Hepatocyte (in vitro differentiated cells): ENCODE results near the gene PRLH. TPM values are rescaled to one million over a fixed set of nuclear protein-coding genes. Genes with fewer than 3 reads are reported as not detected.

Source experiments
- DNase-seq: peaks from one replicate; pipeline ENCODE4 v3.0.0-alpha.2; 2016; ENCODE audit warnings: low spot score
- H2AFZ ChIP-seq: fragments of 200-600 bp; sonication (generic); 2 replicates; pipeline ENCODE4 v1.6.0; 2016; ENCODE audit warnings: antibody characterized with exemption, mild to moderate bottlenecking
- H3K27ac ChIP-seq: fragments of 200-600 bp; sonication (generic); 2 replicates; pipeline ENCODE4 v1.5.1; 2016; ENCODE audit warnings: mild to moderate bottlenecking
- H3K27me3 ChIP-seq: fragments of 200-600 bp; sonication (generic); 2 replicates; pipeline ENCODE4 v1.6.1; 2016
- H3K36me3 ChIP-seq: fragments of 200-600 bp; sonication (generic); replicated peaks from 2 replicates; pipeline ENCODE4 v1.5.1; 2016; ENCODE audit warnings: low read depth; ENCODE audit not compliant: insufficient read depth
- H3K4me1 ChIP-seq: fragments of 200-600 bp; sonication (generic); 2 replicates; pipeline ENCODE4 v1.5.1; 2016; ENCODE audit warnings: mild to moderate bottlenecking, moderate library complexity; ENCODE audit not compliant: insufficient read depth
- H3K4me2 ChIP-seq: fragments of 200-600 bp; sonication (generic); 2 replicates; pipeline ENCODE4 v1.6.0; 2016
- H3K4me3 ChIP-seq: fragments of 200-600 bp; sonication (generic); 2 replicates; pipeline ENCODE4 v1.5.1; 2016; ENCODE audit warnings: mild to moderate bottlenecking
- H3K79me2 ChIP-seq: fragments of 200-600 bp; sonication (generic); 2 replicates; pipeline ENCODE4 v1.6.0; 2017; ENCODE audit warnings: mild to moderate bottlenecking
- H3K9me2 ChIP-seq: fragments of 200-600 bp; sonication (generic); replicated peaks from 2 replicates; pipeline ENCODE4 v1.6.0; 2017; ENCODE audit warnings: mild to moderate bottlenecking; ENCODE audit not compliant: insufficient read depth
- H3K9me3 ChIP-seq: fragments of 200-600 bp; sonication (generic); 2 replicates; pipeline ENCODE4 v1.5.1; 2016; ENCODE audit warnings: low read depth, mild to moderate bottlenecking
- H4K20me1 ChIP-seq: fragments of 200-600 bp; sonication (generic); 2 replicates; pipeline ENCODE4 v1.6.0; 2016; ENCODE audit warnings: mild to moderate bottlenecking; ENCODE audit not compliant: insufficient read depth, poor library complexity, severe bottlenecking
- EZH2 ChIP-seq: fragments of 200-600 bp; sonication (generic); IDR thresholded peaks from 2 replicates; pipeline ENCODE4 v1.6.1; 2016; ENCODE audit warnings: antibody characterized with exemption, mild to moderate bottlenecking, borderline replicate concordance
- EZH2phosphoT487 ChIP-seq: fragments of 200-600 bp; sonication (generic); IDR thresholded peaks from one replicate; pipeline ENCODE4 v1.6.1; 2018; ENCODE audit warnings: antibody characterized with exemption, mild to moderate bottlenecking, low read depth, moderate library complexity; ENCODE audit not compliant: unreplicated experiment, severe bottlenecking
- WGBS: methylation state at CpG from one replicate; pipeline ENCODE4 v1.1.6; 2016; ENCODE audit warnings: low lambda C conversion rate; ENCODE audit errors: missing lambda C conversion rate; 5-methylcytosine and 5-hydroxymethylcytosine counted together
- polyA plus RNA-seq: library from polyadenylated mRNA; unstranded; fragments of >200 nt; fragmentation: Nextera tagmentation; extraction: Ambion mirVana; gene quantifications from 2 replicates; pipeline ENCODE4 v1.2.1, GENCODE V29; 2016
- total RNA-seq: library from RNA; depleted of rRNA; stranded (reverse); fragments of >200 nt; gene quantifications from 2 replicates; pipeline ENCODE4 v1.2.3, GENCODE V29; 2014
- TF ChIP-seq, protein P1 (sequence below): fragments of 200-600 bp; sonication (generic); IDR thresholded peaks from 2 replicates; pipeline ENCODE4 v1.5.1; 2016; ENCODE audit warnings: antibody characterized with exemption, mild to moderate bottlenecking; ENCODE audit not compliant: poor library complexity

The PRLH gene
- total and polyA plus RNA-seq, 2 experiments from 2014 or later, result not detected

DNA sequence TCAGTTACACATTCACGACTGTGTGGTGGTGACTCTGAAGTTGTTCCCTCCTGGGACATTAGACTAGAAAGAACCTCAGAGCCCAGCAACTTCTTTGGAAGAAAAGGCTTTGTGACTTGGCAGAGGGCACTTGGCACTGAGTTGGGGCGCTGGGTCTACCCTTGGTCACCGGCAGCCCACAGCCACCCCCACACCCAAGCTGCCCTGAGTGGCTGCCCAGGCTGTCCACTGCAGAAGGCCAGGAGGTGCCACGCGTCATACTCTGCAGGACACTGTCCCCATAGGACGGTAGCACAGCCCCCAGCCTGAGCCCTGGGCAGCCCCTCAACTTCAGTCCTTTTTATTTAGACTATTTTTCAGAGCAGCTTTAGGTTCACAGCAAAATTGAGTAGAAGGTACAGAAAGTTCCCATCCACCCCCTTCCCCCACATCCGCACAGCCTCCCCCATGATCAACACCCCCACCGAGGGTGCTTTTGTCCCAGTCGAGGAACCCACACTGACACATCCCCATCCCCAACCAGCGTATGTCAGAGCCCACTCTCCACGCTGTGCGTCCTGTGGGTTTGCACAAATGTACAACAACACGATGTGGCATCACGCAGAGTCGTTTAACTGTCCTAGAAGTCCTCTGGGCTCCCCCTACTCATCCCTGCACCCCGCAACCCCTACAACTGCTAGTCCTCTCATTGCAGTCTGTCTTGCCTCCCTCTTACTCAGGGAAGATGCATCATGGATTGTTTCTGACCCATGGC lies 1.1 kb downstream of the PRLH start:
- Histone ChIP-seq H2AFZ (no peak overlapping the region), H3K9me3 (no peaks in the 10 kb centered on the region), H3K79me2 (no peaks in the 10 kb centered on the region), H3K9me2 (no peaks in the 10 kb centered on the region), H3K4me1 (peaks cover 4% of the 10 kb centered on the region), H3K4me2 (no peak overlapping the region), H3K27me3 (no peaks in the 10 kb centered on the region), H3K36me3 (no peaks in the 10 kb centered on the region), H3K4me3 (no peak overlapping the region), H4K20me1 (no peaks in the 10 kb centered on the region), H3K27ac (no peak overlapping the region)
- DNase-seq, result no peak
- WGBS, result 93% methylated on average over 16 of the region's 16 CpGs
- no peak for TF ChIP-seq EZH2phosphoT487
- TF ChIP-seq, protein P1, sequence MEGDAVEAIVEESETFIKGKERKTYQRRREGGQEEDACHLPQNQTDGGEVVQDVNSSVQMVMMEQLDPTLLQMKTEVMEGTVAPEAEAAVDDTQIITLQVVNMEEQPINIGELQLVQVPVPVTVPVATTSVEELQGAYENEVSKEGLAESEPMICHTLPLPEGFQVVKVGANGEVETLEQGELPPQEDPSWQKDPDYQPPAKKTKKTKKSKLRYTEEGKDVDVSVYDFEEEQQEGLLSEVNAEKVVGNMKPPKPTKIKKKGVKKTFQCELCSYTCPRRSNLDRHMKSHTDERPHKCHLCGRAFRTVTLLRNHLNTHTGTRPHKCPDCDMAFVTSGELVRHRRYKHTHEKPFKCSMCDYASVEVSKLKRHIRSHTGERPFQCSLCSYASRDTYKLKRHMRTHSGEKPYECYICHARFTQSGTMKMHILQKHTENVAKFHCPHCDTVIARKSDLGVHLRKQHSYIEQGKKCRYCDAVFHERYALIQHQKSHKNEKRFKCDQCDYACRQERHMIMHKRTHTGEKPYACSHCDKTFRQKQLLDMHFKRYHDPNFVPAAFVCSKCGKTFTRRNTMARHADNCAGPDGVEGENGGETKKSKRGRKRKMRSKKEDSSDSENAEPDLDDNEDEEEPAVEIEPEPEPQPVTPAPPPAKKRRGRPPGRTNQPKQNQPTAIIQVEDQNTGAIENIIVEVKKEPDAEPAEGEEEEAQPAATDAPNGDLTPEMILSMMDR, result no peak

DNA sequence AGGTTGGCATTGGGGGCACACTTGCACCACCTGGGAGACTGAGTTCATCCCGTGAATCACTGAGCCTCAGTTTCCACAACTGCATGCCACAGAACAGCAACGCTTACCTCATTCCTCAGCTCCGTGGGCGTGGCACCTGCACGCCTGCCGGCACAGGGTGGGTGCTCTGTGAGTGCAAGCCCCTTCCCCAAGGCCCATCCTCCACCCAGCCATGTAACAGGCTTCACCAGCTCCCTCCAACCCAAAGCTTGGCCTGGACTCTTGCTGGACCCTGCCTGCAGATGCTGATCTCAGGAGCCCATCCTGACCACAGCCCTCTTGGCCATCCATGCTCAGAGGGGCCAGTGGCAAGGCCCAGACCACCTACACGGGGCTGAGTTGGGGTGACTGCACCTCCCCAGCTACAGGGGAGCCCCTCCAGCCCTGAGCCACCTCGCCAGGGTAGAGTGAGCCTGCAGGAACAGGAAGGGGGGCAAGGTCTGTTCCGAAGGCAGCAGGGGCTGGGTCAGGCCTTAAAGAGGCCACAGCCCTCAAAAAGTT lies 1.8 kb downstream of the PRLH start:
- 81% methylated on average over 9 of the region's 9 CpGs for WGBS
- no peaks in the 10 kb centered on the region for H3K79me2 ChIP-seq
- H4K20me1 ChIP-seq, result no peaks in the 10 kb centered on the region
- DNase-seq, result no peak
- no peaks in the 10 kb centered on the region for H3K9me3 ChIP-seq
- H3K4me1 ChIP-seq, result peaks cover 11% of the 10 kb centered on the region
- TF ChIP-seq EZH2phosphoT487, result no peak
- TF ChIP-seq, protein P1, result no peak
- H3K4me3 ChIP-seq, result no peak overlapping the region
- no peaks in the 10 kb centered on the region for H3K27me3 ChIP-seq
- H3K36me3 ChIP-seq, result no peaks in the 10 kb centered on the region
- H3K9me2 ChIP-seq, result no peaks in the 10 kb centered on the region
- H3K27ac ChIP-seq, result no peak overlapping the region
- no peak overlapping the region for H2AFZ ChIP-seq
- no peak overlapping the region for H3K4me2 ChIP-seq

DNA sequence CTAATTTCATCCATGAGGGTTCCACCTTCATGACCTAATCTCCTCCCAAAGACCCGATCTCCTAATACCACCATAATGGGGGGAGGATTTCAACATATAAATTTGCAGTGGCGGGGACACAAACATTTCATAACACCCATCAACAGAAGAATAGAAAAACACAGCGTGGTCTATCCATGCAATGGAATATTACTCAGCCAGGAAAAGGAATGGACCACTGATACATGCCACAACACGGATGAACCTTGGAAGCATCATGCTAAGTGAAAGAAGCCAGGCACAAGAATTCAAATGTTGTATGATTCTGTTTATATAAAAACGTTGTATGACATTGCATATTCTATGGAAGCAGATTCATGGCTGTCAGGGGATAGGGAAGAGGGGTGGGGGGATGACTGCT lies 2.7 kb downstream of the PRLH start:
- 92% methylated on average over 5 of the region's 5 CpGs for WGBS
- peaks cover 11% of the 10 kb centered on the region for H3K4me1 ChIP-seq
- no peaks in the 10 kb centered on the region for H3K36me3 ChIP-seq
- no peaks in the 10 kb centered on the region for H4K20me1 ChIP-seq
- H3K9me3 ChIP-seq, result no peaks in the 10 kb centered on the region
- no peaks in the 10 kb centered on the region for H3K9me2 ChIP-seq
- no peak for TF ChIP-seq EZH2
- TF ChIP-seq, protein P1, result no peak
- TF ChIP-seq EZH2phosphoT487, result no peak
- H3K27ac ChIP-seq, result no peak overlapping the region
- H3K4me2 ChIP-seq, result no peak overlapping the region
- no peak for DNase-seq
- H2AFZ ChIP-seq, result no peak overlapping the region
- no peaks in the 10 kb centered on the region for H3K79me2 ChIP-seq
- H3K27me3 ChIP-seq, result no peaks in the 10 kb centered on the region
- H3K4me3 ChIP-seq, result no peak overlapping the region
